ENCODE results near the gene SLC4A2. TPM values are rescaled to one million over a fixed set of nuclear protein-coding genes. Genes with fewer than 3 reads are reported as not detected.

SLC4A2 gene
- total and polyA plus RNA-seq, 2 of the 8 experiments (the other 6 are each of a cell fraction or from before 2014, with no cell fraction given), result 72.6 to 147 TPM

- TF ChIP-seq GTF2F1 (IDR thresholded peaks at IDR 0.05; ENCODE audit: borderline replicate concordance, low read depth, low read length), result no peak
- TF ChIP-seq SIRT6 (IDR thresholded peaks at IDR 0.05; ENCODE audit: low read length), result no peak
- no peak for TF ChIP-seq HDAC6 (IDR thresholded peaks at IDR 0.05; ENCODE audit: low read depth, low read length)
- no peak for TF ChIP-seq RXRA (IDR thresholded peaks at IDR 0.05; ENCODE audit: insufficient read depth, low read depth, low read length)
- TF ChIP-seq CTCF (IDR thresholded peaks at IDR 0.05; ENCODE audit: control extremely low read depth in 1 of 3, insufficient read depth in 1 of 3, low read depth in 1 of 3, low read length in 3 of 3), result no peak
- no peak for TF ChIP-seq YY1 (IDR thresholded peaks at IDR 0.05; ENCODE audit: low read depth, low read length)
- TF ChIP-seq CREB1 (IDR thresholded peaks at IDR 0.05), result no peak
These were observed 36.6 kb downstream of the SLC4A2 start (continued) for GRCh38 chr7:151095828-151096475.

All from H1 (cell line).